ENCODE measurements around the gene IDH3B. TPM values are rescaled to one million over a fixed set of nuclear protein-coding genes. Genes with fewer than 3 reads are reported as not detected.

The IDH3B gene
- total and polyA plus RNA-seq, 2 of the 8 experiments (the other 6 are each of a cell fraction or from before 2014, with no cell fraction given), result 110 to 167 TPM

GRCh38 chr20:2691127-2691526 lies 27.1 kb upstream of the IDH3B start (continued):
- TF ChIP-seq CHD7 (IDR thresholded peaks at IDR 0.05; ENCODE audit: insufficient replicate concordance, low read length) (no peak), CEBPB (IDR thresholded peaks at IDR 0.05; ENCODE audit: low read depth, low read length) (no peak), MAX (IDR thresholded peaks at IDR 0.05) (no peak), CTBP2 (IDR thresholded peaks at IDR 0.05; ENCODE audit: borderline replicate concordance, insufficient read depth, insufficient read length, low read length) (no peak), SIRT6 (IDR thresholded peaks at IDR 0.05; ENCODE audit: low read length) (no peak), RNF2 (IDR thresholded peaks at IDR 0.05; ENCODE audit: borderline replicate concordance, low read depth, low read length, missing control alignments, poor library complexity, severe bottlenecking) (no peak)

Measured in H1 (cell line).